Measurements from ENCODE around the gene PRKD3.

PRKD3 gene

DNA sequence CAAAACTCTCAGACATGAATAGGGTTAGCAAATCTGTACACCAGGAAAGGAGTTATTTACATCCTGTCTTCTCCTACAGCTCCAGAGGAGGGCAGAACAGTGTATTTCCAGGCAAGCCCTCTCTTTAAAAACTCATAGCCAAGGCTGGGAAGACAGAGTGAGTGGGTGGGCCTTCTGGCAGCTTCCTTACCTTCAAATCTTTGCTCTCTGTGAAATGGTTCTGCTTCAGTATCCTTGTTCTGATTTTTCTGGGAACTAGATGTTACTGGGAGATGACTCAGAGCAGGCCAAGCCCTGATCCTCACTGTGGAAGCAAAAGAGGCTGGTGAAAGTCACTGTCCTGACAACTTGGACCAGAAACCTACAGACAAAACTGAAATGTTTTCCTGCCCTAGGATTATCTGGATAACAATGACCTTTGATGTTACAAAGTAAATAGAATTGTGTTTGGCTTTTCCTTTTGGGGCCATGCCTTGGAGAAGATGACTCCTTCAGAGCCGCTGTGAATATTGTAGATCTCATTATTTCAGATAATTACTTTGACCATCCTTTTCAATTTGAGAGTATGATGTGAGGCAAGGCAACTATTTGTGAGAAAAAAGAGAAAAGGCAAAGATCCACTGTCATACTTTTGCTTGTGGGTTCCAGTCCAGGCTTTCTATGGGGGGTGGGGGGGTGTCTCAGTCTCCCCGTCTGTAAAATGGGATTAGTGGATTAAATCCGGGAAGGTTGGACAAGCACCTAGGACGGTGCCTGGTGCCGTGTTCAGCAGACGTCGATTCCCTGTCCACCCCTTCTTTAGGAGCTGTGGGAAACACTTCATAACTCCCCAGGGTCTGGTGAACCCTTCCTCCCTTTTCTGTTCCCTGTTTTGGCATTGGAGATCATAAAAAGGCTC, 19.2 kb upstream of the PRKD3 start:
- TF ChIP-seq, protein P1, sequence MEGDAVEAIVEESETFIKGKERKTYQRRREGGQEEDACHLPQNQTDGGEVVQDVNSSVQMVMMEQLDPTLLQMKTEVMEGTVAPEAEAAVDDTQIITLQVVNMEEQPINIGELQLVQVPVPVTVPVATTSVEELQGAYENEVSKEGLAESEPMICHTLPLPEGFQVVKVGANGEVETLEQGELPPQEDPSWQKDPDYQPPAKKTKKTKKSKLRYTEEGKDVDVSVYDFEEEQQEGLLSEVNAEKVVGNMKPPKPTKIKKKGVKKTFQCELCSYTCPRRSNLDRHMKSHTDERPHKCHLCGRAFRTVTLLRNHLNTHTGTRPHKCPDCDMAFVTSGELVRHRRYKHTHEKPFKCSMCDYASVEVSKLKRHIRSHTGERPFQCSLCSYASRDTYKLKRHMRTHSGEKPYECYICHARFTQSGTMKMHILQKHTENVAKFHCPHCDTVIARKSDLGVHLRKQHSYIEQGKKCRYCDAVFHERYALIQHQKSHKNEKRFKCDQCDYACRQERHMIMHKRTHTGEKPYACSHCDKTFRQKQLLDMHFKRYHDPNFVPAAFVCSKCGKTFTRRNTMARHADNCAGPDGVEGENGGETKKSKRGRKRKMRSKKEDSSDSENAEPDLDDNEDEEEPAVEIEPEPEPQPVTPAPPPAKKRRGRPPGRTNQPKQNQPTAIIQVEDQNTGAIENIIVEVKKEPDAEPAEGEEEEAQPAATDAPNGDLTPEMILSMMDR (IDR thresholded peaks at IDR 0.05; ENCODE audit: insufficient read depth, missing control alignments) = no peak
- FAIRE-seq (no peak), DNase-seq (ENCODE audit: insufficient read length, low spot score) (no peak)

DNA sequence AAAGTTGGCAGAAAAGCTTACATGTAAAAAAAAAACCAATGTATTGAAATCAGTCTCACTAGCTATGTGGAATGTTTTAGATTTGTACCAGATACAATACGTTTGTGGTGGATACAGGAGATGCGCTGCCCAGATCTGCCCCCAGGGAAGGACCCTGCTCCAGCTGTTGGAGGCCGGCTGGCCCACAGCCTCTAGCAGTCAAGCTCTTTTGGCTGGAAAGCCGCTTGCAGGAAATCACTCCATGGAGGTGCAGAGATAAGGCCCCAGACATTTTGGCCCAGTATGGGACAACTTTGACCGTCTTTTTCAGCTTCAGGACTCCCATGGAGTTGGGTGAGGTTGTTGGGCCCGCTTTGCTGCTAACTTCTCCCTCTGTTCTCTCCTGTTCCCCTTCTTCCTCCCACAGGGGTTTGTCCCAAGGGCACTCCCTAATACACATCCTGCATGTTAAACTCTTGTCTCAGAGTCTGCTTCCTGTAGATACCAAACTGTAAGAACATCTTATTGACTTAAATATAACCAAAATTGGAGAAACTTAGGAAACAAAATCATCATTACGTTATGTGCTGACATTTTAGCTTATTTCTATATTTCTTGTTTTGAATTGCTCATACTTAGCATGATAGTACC, 18.1 kb upstream of the PRKD3 start:
- no peak for DNase-seq (ENCODE audit: insufficient read length, low spot score)
- TF ChIP-seq, protein P1 (IDR thresholded peaks at IDR 0.05; ENCODE audit: insufficient read depth, missing control alignments) = no peak
- no peak for FAIRE-seq

DNA sequence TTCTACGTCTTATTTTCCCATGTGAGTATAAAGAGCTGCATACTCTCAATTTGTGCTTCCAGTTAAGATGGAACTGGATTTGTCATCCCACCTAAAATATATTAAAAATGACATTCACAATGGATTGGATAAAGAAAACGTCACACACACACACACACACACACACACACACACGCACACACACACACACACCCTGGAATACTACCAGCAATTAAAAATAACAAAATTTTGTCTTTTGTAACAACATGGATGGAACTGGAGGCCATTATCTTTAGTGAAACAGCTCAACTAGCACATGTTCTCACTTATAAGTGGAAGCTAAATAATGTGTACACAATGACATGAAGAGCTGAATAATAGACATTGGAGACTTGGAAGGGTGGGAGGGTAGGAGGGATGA, 16.0 kb upstream of the PRKD3 start:
- FAIRE-seq = no peak
- no peak for DNase-seq (ENCODE audit: insufficient read length, low spot score)
- TF ChIP-seq, protein P1 (IDR thresholded peaks at IDR 0.05; ENCODE audit: insufficient read depth, missing control alignments) = no peak

DNA sequence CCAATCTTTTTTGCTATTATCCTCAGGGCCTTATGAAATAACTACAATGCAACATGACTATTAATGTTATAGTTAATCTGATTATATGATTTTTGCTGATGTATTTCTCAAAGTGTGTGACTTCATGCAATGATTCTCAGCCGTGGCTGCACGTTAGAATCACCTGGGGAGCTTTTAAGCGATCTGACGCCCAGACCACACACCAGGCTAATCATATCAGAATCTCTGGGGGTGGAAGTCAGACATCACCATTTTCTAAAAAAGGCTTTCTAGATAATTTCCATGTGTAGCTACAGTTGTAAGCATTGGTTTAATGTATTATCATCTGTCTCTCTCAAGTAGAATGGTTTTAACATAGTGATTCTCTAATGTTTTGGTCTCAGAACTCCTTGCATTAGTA, 14.3 kb upstream of the PRKD3 start:
- TF ChIP-seq, protein P1 (IDR thresholded peaks at IDR 0.05; ENCODE audit: insufficient read depth, missing control alignments) = no peak
- DNase-seq (ENCODE audit: insufficient read length, low spot score) (no peak), FAIRE-seq (no peak)

DNA sequence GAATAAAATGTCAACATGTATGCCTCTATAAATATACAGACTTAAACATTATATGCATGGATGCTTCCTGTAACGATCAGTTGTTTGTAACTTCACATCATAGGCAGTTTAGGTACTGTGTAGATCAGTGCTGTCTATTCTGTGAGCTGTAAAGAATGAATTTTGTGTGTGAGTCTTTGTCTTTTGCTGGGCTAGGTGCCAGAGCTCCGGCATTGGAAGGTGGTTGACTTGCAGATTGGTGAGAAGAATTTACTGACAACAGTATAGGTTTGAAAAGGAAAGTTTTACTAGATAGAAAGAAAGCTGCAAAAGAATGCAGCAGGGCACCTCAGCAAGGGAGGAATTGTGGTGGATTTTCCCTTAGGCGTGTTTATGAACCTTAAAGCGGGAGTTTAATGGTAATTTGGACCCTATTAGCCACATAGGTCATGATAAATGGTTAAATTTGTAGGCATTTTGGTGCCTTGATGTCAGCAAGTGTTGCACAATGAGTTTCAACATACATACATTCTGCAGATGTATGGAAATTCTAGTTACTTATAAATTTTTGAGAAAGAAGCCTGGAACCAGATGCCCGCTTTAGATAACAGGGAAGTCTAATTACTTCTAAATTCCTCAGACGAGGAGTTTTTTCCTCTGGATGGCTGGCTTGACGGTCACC, 13.1 kb upstream of the PRKD3 start:
- no peak for FAIRE-seq
- TF ChIP-seq, protein P1 (IDR thresholded peaks at IDR 0.05; ENCODE audit: insufficient read depth, missing control alignments) = no peak

DNA sequence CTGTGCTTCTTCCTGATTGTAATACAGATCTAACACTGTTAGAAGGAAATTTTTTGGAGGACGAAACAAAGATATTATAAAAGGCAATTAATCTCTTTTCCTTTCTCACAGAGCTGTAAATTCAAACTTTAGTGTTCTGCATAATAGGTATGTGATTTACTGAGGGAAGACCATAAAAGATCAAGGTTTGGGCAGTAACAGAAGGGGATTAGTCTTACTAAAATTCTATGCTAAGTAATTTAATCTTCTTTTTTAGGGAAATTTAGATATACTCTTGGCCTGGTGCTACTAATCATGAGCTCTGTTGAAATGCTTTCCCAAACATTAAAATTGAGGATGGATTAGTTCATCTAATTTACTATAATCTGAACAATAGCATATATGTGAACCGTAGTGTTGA, 11.0 kb upstream of the PRKD3 start:
- TF ChIP-seq, protein P1 (IDR thresholded peaks at IDR 0.05; ENCODE audit: insufficient read depth, missing control alignments) = no peak
- FAIRE-seq (no peak), DNase-seq (ENCODE audit: insufficient read length, low spot score) (no peak)

More for the DNA sequence above, 13.1 kb upstream of the PRKD3 start:
- DNase-seq (ENCODE audit: insufficient read length, low spot score) = no peak
